ENCODE results near the gene TMEM132A.
A peak's percentile ranks its signal among the peaks of the same experiment; 100 is the strongest.

The TMEM132A gene

DNA sequence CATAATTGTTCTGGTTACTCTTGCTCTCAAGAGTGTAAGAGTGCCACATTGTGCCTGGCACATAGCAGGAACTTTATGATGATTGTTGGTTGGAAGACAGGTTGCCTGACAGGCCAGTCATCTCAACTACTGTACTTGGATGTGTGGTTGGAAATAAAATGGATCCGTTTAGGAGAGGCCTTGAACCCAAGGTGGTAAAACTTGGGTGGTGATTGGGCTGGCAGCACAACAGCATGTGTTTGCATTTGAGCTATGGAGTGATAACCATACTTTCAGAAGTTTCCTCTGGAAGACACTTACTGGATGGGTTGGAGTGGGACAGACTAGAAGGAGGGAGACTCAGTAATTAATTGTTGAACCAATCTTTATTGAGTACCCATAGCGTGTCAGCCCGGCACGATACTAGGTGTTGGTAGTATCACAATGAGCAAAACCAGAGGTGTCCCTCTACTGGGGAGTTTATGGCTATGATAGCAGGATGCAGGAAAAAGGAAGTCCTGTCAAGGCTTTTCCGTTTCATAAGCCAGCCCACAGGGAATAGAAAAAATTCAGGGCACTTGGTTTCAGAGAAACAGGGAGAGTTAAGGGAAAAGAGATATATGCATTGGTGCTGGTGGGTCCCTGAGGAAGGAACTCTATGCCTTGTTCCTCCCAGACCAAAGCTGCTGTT is 13.4 kb upstream of the TMEM132A start:
- POLR2A ChIA-PET (ENCODE audit: low non-redundant PET): no interaction called here
- H3K27ac ChIP-seq: no peak overlapping the region
- TF ChIP-seq, protein P1, sequence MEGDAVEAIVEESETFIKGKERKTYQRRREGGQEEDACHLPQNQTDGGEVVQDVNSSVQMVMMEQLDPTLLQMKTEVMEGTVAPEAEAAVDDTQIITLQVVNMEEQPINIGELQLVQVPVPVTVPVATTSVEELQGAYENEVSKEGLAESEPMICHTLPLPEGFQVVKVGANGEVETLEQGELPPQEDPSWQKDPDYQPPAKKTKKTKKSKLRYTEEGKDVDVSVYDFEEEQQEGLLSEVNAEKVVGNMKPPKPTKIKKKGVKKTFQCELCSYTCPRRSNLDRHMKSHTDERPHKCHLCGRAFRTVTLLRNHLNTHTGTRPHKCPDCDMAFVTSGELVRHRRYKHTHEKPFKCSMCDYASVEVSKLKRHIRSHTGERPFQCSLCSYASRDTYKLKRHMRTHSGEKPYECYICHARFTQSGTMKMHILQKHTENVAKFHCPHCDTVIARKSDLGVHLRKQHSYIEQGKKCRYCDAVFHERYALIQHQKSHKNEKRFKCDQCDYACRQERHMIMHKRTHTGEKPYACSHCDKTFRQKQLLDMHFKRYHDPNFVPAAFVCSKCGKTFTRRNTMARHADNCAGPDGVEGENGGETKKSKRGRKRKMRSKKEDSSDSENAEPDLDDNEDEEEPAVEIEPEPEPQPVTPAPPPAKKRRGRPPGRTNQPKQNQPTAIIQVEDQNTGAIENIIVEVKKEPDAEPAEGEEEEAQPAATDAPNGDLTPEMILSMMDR (conservative IDR thresholded peaks at IDR 0.05; ENCODE audit: low read depth): no peak
- CTCF ChIA-PET: no interaction called here
- DNase-seq (ENCODE audit: low spot score): no peak

DNA sequence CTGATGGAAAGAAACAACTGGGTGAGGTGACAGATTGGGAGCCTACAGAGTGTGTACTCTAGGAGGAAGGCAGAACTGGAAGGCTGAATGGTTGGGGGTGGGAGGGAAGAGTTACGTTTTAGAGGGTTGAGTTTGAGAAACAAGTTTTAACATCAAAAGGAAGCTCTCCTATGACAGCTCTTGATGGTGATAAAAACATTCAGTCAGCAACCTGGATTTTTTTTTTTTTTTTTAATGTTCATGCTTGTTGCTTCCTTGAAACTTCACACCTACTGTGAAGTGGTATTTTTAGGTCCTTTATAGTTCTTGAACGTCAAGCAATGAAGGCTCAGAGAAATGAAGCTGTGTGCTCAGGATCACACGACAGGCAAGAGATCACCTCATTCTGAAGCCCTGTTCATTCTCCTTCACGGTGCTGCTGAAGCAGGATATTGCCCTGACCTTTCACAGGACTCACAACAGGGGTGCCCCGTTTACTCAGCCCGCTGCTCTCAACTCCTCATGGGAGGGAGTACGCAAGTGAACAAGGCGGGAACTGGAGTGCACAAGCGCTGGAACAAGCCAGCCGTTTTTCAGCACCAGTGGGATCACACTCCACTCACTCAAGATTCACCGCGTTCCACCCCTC is 11.9 kb upstream of the TMEM132A start:
- TF ChIP-seq, protein P1 (conservative IDR thresholded peaks at IDR 0.05; ENCODE audit: low read depth): no peak
- ChIA-PET POLR2A (ENCODE audit: low non-redundant PET) (no interaction called here), CTCF (interaction anchor here (0.6 to 1.1 kb wide), 3 partner anchors 12 to 1854 kb away, joined by 4 read pairs; no protein-coding TSS in a partner anchor)
- DNase-seq (ENCODE audit: low spot score): no peak
- no peak overlapping the region for H3K27ac ChIP-seq

DNA sequence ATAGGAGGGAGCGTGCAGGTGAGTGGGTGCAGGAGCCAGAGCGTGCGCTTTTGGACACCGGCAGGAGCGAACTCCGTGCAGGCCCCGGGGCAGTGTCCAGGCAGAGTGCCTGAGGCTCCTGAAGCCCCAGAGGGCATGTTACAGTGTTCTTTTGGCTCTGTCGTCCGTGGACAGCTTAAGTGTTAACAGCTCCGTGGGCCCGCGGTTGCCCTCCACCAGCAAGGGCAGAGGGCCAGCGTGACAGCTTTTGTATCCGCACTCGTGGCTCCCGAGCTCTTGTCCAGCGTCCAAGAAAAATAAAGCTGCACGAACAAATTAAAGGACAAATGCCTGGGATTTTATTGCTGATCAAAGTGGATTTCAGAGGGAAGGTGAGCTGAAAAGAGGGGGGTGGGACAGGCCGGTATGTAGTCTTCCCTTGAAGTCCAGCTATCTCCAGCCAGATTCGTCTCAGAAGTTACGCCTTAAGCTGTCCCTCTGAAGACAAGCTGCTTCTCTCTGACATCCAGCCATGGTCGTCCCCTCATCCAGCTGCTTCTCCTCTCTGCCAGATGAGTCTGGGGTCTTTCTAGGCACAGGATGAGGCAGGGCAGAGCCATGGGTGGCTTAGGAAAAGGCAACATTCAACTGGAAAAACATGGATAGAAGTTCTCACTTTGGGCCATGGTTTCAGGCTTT is 11.3 kb upstream of the TMEM132A start:
- POLR2A ChIA-PET (ENCODE audit: low non-redundant PET): no interaction called here
- peak overlapping the region; percentile 89 for H3K27ac ChIP-seq
- CTCF ChIA-PET: interaction anchor here (0.7 to 1.1 kb wide), 2 partner anchors 13 to 1854 kb away, joined by 4 read pairs; no protein-coding TSS in a partner anchor
- DNase-seq (ENCODE audit: low spot score): no peak
- TF ChIP-seq, protein P1 (conservative IDR thresholded peaks at IDR 0.05; ENCODE audit: low read depth): no peak

DNA sequence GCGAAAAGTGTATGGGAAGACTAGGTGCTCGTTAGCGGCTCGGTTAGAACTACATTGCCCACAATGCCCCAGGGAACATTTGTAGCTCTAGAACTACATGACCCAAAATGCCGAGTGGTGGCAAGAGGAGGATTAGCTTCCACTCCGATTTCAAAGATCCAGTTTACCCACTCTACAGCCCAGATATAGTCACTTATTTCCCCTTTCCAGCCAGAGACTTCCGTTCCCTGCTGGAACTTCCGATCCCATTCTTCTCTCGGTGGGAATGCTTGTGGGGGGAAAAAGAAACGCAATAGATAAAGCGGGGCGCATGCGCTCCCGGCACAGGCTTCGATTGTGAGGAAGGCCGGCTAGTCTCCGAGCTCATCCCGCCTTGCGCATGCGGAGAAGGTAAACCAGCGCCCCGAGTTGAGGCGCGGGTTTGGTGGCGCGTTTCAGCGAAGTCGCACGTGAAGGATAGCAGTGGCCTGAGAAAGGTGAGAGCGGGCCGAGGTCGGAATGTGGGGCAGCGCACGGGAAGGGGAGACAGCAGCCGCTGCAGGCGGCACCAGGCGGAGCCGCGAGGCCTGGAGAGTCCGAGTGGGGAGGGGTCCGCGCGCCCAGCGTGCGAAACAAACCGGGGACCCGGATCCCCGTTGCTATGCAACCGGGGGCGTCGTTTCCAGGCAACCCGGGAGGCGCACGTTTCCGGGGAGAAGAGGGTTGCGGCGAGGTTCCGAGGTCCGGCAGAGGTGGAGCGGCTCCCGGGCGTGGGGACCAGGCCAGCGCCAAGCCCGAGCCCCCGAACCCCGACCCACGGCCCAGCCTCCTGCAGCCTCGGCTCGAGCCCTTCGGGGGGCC is 10.2 kb upstream of the TMEM132A start, which contains the start of gene TMEM109:
TMEM109 (plus strand) TSS at position 366 of the 840 bp plus-strand sequence. CDS start 5,536 bp downstream, outside the sequence.
- H3K27ac ChIP-seq: peak within 1 kb of the TSS; percentile 89
- POLR2A ChIA-PET (ENCODE audit: low non-redundant PET): no interaction called here
- DNase-seq (ENCODE audit: low spot score): peak; percentile 89
- TF ChIP-seq, protein P1 (conservative IDR thresholded peaks at IDR 0.05; ENCODE audit: low read depth): no peak
- CTCF ChIA-PET: interaction anchor here (1.6 kb wide), 1 partner anchor 83 kb away, joined by 4 read pairs; no protein-coding TSS in a partner anchor

DNA sequence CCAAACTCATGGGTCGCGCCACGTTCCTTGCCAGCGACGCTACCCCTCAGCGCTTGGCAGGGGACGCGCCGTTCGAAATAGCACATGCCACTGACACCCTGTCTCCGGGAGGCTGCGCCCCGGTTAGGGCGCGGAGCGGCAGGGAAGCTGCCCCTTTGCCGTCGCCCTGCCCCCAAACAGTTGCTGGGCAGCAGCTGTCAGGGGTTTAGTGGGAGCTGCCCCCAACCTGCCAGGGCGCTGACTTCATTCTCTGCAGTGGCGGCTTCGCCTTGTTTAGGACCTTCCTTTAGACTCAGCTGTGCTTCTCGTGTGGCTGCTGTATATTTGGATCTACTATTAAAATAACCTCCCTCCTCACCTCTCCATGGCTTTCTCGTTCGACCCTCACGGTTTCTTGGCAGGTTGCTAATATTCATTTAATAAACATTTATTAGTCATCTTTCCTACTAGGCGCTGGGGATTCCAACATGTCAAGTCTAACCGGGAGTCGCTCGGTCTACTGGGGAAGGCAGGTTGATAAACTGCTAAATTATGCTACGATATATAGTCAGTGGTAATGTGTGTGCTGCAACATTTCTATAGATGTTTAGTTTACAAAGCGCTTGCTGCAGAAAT is 9.5 kb upstream of the TMEM132A start:
- ChIA-PET CTCF (interaction anchor here (0.6 to 1.6 kb wide), 4 partner anchors 27 to 216 kb away, joined by 3 to 5 read pairs (median 4); no protein-coding TSS in a partner anchor), POLR2A (ENCODE audit: low non-redundant PET) (interaction anchor here (0.7 to 0.9 kb wide), 2 partner anchors 9 to 124 kb away, joined by 3 to 4 read pairs; no protein-coding TSS in a partner anchor)
- peak; percentile 46 for DNase-seq (ENCODE audit: low spot score)
- peak overlapping the region; percentile 89 for H3K27ac ChIP-seq
- TF ChIP-seq, protein P1 (conservative IDR thresholded peaks at IDR 0.05; ENCODE audit: low read depth): no peak
